SK-N-SH (cell line): ENCODE measurements around the gene ACSL1. TPM values are rescaled to one million over a fixed set of nuclear protein-coding genes. Genes with fewer than 3 reads are reported as not detected.

Source experiments
- CTCF ChIA-PET: fragments of 300-600, 350-600 bp; formaldehyde crosslinking; extraction: SDS; loops from one replicate; lab custom pipeline; 2021; lab: Yijun Ruan, JAX
- POLR2A ChIA-PET: fragments of 350-600 bp; sonication (Branson Sonifier 250); formaldehyde crosslinking; extraction: SDS; loops from one replicate; lab custom pipeline; 2020; ENCODE audit warnings: antibody characterized with exemption, inconsistent platforms; lab: Yijun Ruan, JAX
- DNase-seq: peaks from one replicate; pipeline ENCODE4 v3.0.0; 2012
- H2AFZ ChIP-seq: fragments of 200-600 bp; sonication (generic); 2 replicates; pipeline ENCODE4 v1.8.1; 2016; ENCODE audit warnings: antibody characterized with exemption, mild to moderate bottlenecking, low read depth
- H3F3A ChIP-seq: fragments of 200-600 bp; sonication (generic); replicated peaks from 2 replicates; pipeline ENCODE3; 2016; ENCODE audit warnings: antibody characterized with exemption, mild to moderate bottlenecking; ENCODE audit not compliant: insufficient read depth
- H3K27ac ChIP-seq, 2 experiments: fragments of 200-500 bp in 1 of 2; fragments of 200-600 bp in 1 of 2; sonication (Bioruptor generic) in 1 of 2; sonication (generic), shearing (Covaris generic) in 1 of 2; 2 replicates each; pipeline versions ENCODE4 v1.5.1 to v1.6.1; 2014 to 2016; ENCODE audit warnings: low read depth in 2 of 2, inconsistent platforms in 1 of 2, low read length in 1 of 2, mild to moderate bottlenecking in 1 of 2, mixed read lengths in 1 of 2
- H3K27me3 ChIP-seq: fragments of 200-600 bp; sonication (generic), shearing (Covaris generic); 2 replicates; pipeline ENCODE4 v1.6.1; 2016; ENCODE audit warnings: mixed run types; ENCODE audit not compliant: insufficient read depth
- H3K36me3 ChIP-seq, 2 experiments: fragments of 200-500 bp in 1 of 2; fragments of 200-600 bp in 1 of 2; sonication (Bioruptor generic) in 1 of 2; sonication (generic) in 1 of 2; replicated peaks in 1 of 2; 2 replicates each; pipeline versions ENCODE3 to v1.5.1; 2014 to 2016; ENCODE audit warnings: low read length in 1 of 2, mild to moderate bottlenecking in 1 of 2; ENCODE audit not compliant: insufficient read depth in 2 of 2, control insufficient read depth in 1 of 2
- H3K4me1 ChIP-seq, 2 experiments: fragments of 200-500 bp in 1 of 2; fragments of 200-600 bp in 1 of 2; sonication (Bioruptor generic) in 1 of 2; sonication (generic), shearing (Covaris generic) in 1 of 2; 2 replicates each; pipeline versions ENCODE4 v1.5.1 to v1.6.1; 2014 to 2016; ENCODE audit warnings: low read depth in 1 of 2, low read length in 1 of 2, mixed run types in 1 of 2; ENCODE audit not compliant: insufficient read depth in 2 of 2, control insufficient read depth in 1 of 2
- H3K4me2 ChIP-seq: fragments of 200-600 bp; sonication (generic), shearing (Covaris generic); 2 replicates; pipeline ENCODE4 v1.6.1; 2017; ENCODE audit warnings: mixed run types
- H3K4me3 ChIP-seq, 2 experiments: fragments of 200-500 bp in 1 of 2; fragments of 200-600 bp in 1 of 2; sonication (Bioruptor generic) in 1 of 2; sonication (generic), shearing (Covaris generic) in 1 of 2; 2 replicates each; pipeline versions ENCODE4 v1.5.1 to v1.8.1; 2014 to 2016; ENCODE audit warnings: low read depth in 2 of 2, inconsistent platforms in 1 of 2, low read length in 1 of 2, mild to moderate bottlenecking in 1 of 2, mixed read lengths in 1 of 2, moderate library complexity in 1 of 2
- H3K79me2 ChIP-seq: fragments of 200-600 bp; sonication (generic); 2 replicates; pipeline ENCODE4 v1.8.1; 2017; ENCODE audit warnings: mild to moderate bottlenecking; ENCODE audit not compliant: insufficient read depth
- H3K9ac ChIP-seq: fragments of 200-600 bp; sonication (generic); 2 replicates; pipeline ENCODE4 v1.6.1; 2017; ENCODE audit warnings: mixed run types
- H3K9me2 ChIP-seq: fragments of 200-600 bp; sonication (generic); 2 replicates; pipeline ENCODE4 v1.6.1; 2017; ENCODE audit warnings: mixed run types
- H3K9me3 ChIP-seq: fragments of 200-600 bp; sonication (generic); 2 replicates; pipeline ENCODE4 v1.6.1; 2017; ENCODE audit warnings: mixed run types, mild to moderate bottlenecking, moderate library complexity
- H4K20me1 ChIP-seq: fragments of 200-600 bp; sonication (generic); 2 replicates; pipeline ENCODE4 v1.6.1; 2017; ENCODE audit warnings: mild to moderate bottlenecking, mixed run types; ENCODE audit not compliant: insufficient read depth
- ELF1 ChIP-seq: IDR thresholded peaks from 2 replicates; pipeline ENCODE4 v1.4.0; 2012
- EZH2phosphoT487 ChIP-seq: fragments of 200-600 bp; sonication (generic); IDR thresholded peaks from 2 replicates; pipeline ENCODE4 v1.6.1; 2017; ENCODE audit warnings: low read depth, mixed run types, mild to moderate bottlenecking, antibody characterized with exemption, moderate library complexity, borderline replicate concordance
- FOSL2 ChIP-seq: IDR thresholded peaks from 2 replicates; pipeline ENCODE4 v1.4.0; 2012; ENCODE audit warnings: low read depth, mild to moderate bottlenecking, moderate library complexity, borderline replicate concordance
- FOXJ3 ChIP-seq: sonication (generic); formaldehyde crosslinking; IDR thresholded peaks from 2 replicates; pipeline ENCODE4 v1.5.1; 2020; ENCODE audit warnings: mild to moderate bottlenecking, missing genetic modification reagents
- MEF2A ChIP-seq: IDR thresholded peaks from 2 replicates; pipeline ENCODE4 v1.4.0; 2012; ENCODE audit warnings: low read depth, borderline replicate concordance
- MXI1 ChIP-seq: IDR thresholded peaks from 2 replicates; pipeline ENCODE4 v1.6.1; 2012; ENCODE audit warnings: mild to moderate bottlenecking, low read depth, low read length, improper control_type of control experiment
- NFIC ChIP-seq: IDR thresholded peaks from 2 replicates; pipeline ENCODE4 v1.4.0; 2012; ENCODE audit warnings: borderline replicate concordance
- POLR2AphosphoS5 ChIP-seq: IDR thresholded peaks from 2 replicates; pipeline ENCODE4 v1.6.1; 2012; ENCODE audit warnings: low read depth, low read length
- RAD21 ChIP-seq: IDR thresholded peaks from 2 replicates; pipeline ENCODE4 v1.6.1; 2012; ENCODE audit warnings: mild to moderate bottlenecking, low read length
- RFX5 ChIP-seq: IDR thresholded peaks from 2 replicates; pipeline ENCODE4 v1.6.1; 2012; ENCODE audit warnings: mild to moderate bottlenecking, improper control_type of control experiment, low read length
- SMC3 ChIP-seq: IDR thresholded peaks from 2 replicates; pipeline ENCODE4 v1.6.1; 2012; ENCODE audit warnings: low read depth, low read length, improper control_type of control experiment
- TAF1 ChIP-seq: IDR thresholded peaks from 2 replicates; pipeline ENCODE4 v1.6.1; 2012; ENCODE audit warnings: low read depth, mild to moderate bottlenecking, low read length, moderate library complexity, borderline replicate concordance
- TCF12 ChIP-seq: IDR thresholded peaks from 2 replicates; pipeline ENCODE4 v1.4.0; 2012
- YY1 ChIP-seq: IDR thresholded peaks from 2 replicates; pipeline ENCODE4 v1.4.0; 2012; ENCODE audit warnings: low read depth, mild to moderate bottlenecking
- WGBS: methylation state at CpG from one replicate; pipeline ENCODE4 v1.1.6; 2017; ENCODE audit warnings: low lambda C conversion rate; 5-methylcytosine and 5-hydroxymethylcytosine counted together
- polyA plus RNA-seq, 3 experiments: library from polyadenylated mRNA; depleted of rRNA; stranded (reverse); fragments of >200 nt; gene quantifications; 2 replicates each; pipeline ENCODE4 v1.2.3, GENCODE V29; 2012
- TF ChIP-seq, protein P1 (sequence below): fragments of 150-350 bp; IDR thresholded peaks from 2 replicates; pipeline ENCODE4 v1.6.1; 2017; ENCODE audit warnings: antibody characterized with exemption, low read length, low read depth, borderline replicate concordance
- TF ChIP-seq, protein P2 (sequence below): fragments of 150-350 bp; IDR thresholded peaks from 2 replicates; pipeline ENCODE4 v1.6.1; 2016; ENCODE audit warnings: mild to moderate bottlenecking, low read depth, low read length
- TF ChIP-seq, protein P3 (sequence below): fragments of 200-600 bp; sonication (generic); IDR thresholded peaks from 2 replicates; pipeline ENCODE4 v1.6.1; 2017; ENCODE audit warnings: antibody characterized with exemption, mild to moderate bottlenecking, moderate library complexity
- TF ChIP-seq, protein P4 (sequence below): IDR thresholded peaks from 2 replicates; pipeline ENCODE4 v1.4.0; 2012; ENCODE audit warnings: low read depth, borderline replicate concordance
- TF ChIP-seq, protein P5 (sequence below): IDR thresholded peaks from 2 replicates; pipeline ENCODE4; 2012

Gene ACSL1
- polyA plus RNA-seq, 1 of the 3 experiments (the other 2 are of a cell fraction): 7.9 TPM

DNA sequence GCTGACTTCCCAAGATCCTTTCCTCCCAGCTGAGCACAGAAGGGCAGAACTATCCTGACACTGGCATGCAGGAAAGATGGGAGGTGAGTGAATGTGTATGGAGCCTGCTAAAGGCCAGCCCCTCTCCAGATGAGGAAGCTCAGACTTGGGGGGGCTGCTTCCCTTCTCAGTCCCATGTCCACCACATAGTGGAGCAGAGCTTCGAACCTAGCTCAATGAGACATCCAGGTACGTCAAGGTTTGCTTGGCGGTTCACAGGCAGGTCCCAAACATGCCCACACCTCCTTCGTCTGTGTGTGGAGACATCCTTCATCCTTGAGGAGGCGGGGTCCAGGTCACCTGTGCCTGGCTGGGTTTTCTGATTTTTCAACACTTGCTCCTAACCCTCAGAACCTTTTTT, 31.3 kb downstream of the ACSL1 start:
- H2AFZ ChIP-seq: no peak overlapping the region
- H3K9me3 ChIP-seq: no peaks in the 10 kb centered on the region
- DNase-seq: no peak
- peaks cover 5% of the 10 kb centered on the region for H3F3A ChIP-seq
- H4K20me1 ChIP-seq: peaks cover 5% of the 10 kb centered on the region
- no peaks in the 10 kb centered on the region for H3K79me2 ChIP-seq
- peaks cover 4 to 24% of the 10 kb centered on the region in 2 experiments; a peak in 2 of 4 replicates for H3K4me1 ChIP-seq
- H3K27ac ChIP-seq: no peak overlapping the region
- H3K27me3 ChIP-seq: no peaks in the 10 kb centered on the region
- H3K4me3 ChIP-seq: no peak overlapping the region
- H3K9me2 ChIP-seq: no peaks in the 10 kb centered on the region
- ChIA-PET CTCF (interaction anchor here (0.7 to 0.8 kb wide), 2 partner anchors 15 to 189 kb away, joined by 3 read pairs; no protein-coding TSS in a partner anchor), POLR2A (no interaction called here)
- 98% methylated on average over 4 of the region's 5 CpGs for WGBS
- H3K36me3 ChIP-seq: peaks cover 0 to 8% of the 10 kb centered on the region in 2 experiments
- H3K4me2 ChIP-seq: no peak overlapping the region
- TF ChIP-seq, protein P1, sequence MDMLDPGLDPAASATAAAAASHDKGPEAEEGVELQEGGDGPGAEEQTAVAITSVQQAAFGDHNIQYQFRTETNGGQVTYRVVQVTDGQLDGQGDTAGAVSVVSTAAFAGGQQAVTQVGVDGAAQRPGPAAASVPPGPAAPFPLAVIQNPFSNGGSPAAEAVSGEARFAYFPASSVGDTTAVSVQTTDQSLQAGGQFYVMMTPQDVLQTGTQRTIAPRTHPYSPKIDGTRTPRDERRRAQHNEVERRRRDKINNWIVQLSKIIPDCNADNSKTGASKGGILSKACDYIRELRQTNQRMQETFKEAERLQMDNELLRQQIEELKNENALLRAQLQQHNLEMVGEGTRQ: no peak
- no peak for TF ChIP-seq RAD21
- TF ChIP-seq MEF2A: no peak
- TF ChIP-seq EZH2phosphoT487: no peak
- TF ChIP-seq TCF12: no peak
- TF ChIP-seq, protein P2, sequence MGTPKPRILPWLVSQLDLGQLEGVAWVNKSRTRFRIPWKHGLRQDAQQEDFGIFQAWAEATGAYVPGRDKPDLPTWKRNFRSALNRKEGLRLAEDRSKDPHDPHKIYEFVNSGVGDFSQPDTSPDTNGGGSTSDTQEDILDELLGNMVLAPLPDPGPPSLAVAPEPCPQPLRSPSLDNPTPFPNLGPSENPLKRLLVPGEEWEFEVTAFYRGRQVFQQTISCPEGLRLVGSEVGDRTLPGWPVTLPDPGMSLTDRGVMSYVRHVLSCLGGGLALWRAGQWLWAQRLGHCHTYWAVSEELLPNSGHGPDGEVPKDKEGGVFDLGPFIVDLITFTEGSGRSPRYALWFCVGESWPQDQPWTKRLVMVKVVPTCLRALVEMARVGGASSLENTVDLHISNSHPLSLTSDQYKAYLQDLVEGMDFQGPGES: no peak
- TF ChIP-seq, all 33 proteins: peak for 0
- H3K9ac ChIP-seq: no peak overlapping the region

DNA sequence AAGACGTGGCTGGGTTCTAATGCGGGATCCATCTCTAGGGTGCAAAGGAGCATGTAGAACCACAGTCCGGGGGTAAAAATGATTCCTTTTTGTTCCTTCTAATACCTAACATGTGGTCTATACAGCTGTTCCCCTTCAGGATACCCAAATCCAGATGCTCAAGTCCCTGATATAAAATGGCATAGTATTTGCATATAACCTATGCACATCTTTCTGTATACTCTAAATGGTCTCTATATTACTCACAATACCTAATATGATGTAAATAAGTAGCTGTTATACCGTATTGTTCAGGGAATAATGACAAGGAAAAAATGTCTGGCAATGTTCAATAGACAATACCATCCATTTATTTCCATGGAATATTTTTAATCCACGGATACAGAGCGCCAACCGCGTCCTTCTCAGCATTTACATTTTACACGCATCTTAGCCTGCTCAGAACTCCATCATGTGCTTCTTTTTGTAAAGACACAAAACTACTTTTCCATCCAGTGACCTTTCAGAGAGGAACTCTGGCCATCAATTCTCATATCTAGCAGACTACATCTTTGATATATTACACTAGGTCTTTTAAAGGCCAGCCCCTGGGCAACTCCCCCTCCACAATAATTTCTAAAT, 31.9 kb downstream of the ACSL1 start:
- H3K4me3 ChIP-seq: no peak overlapping the region
- CTCF ChIA-PET: interaction anchor here (0.7 to 2.4 kb wide), 3 partner anchors 16 to 190 kb away, joined by 3 to 7 read pairs (median 3); no protein-coding TSS in a partner anchor
- H3K36me3 ChIP-seq: peaks cover 0 to 8% of the 10 kb centered on the region in 2 experiments
- no peaks in the 10 kb centered on the region for H3K79me2 ChIP-seq
- no peak overlapping the region for H2AFZ ChIP-seq
- H4K20me1 ChIP-seq: peaks cover 5% of the 10 kb centered on the region
- no peaks in the 10 kb centered on the region for H3K27me3 ChIP-seq
- H3K27ac ChIP-seq: no peak overlapping the region
- H3K9me3 ChIP-seq: no peaks in the 10 kb centered on the region
- no peak overlapping the region for H3K4me2 ChIP-seq
- POLR2A ChIA-PET: interaction anchor here (0.6 kb wide), 1 partner anchor 190 kb away, joined by 3 read pairs; no protein-coding TSS in a partner anchor
- H3F3A ChIP-seq: peaks cover 5% of the 10 kb centered on the region
- no peaks in the 10 kb centered on the region for H3K9me2 ChIP-seq
- H3K9ac ChIP-seq: no peak overlapping the region
- DNase-seq: no peak
- 93% methylated on average over 9 of the region's 9 CpGs for WGBS
- peaks cover 4 to 30% of the 10 kb centered on the region in 2 experiments; a peak in 3 of 4 replicates for H3K4me1 ChIP-seq
- TF ChIP-seq TAF1: no peak
- TF ChIP-seq FOSL2: no peak
- TF ChIP-seq, protein P3, sequence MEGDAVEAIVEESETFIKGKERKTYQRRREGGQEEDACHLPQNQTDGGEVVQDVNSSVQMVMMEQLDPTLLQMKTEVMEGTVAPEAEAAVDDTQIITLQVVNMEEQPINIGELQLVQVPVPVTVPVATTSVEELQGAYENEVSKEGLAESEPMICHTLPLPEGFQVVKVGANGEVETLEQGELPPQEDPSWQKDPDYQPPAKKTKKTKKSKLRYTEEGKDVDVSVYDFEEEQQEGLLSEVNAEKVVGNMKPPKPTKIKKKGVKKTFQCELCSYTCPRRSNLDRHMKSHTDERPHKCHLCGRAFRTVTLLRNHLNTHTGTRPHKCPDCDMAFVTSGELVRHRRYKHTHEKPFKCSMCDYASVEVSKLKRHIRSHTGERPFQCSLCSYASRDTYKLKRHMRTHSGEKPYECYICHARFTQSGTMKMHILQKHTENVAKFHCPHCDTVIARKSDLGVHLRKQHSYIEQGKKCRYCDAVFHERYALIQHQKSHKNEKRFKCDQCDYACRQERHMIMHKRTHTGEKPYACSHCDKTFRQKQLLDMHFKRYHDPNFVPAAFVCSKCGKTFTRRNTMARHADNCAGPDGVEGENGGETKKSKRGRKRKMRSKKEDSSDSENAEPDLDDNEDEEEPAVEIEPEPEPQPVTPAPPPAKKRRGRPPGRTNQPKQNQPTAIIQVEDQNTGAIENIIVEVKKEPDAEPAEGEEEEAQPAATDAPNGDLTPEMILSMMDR: no peak
- no peak for TF ChIP-seq SMC3
- TF ChIP-seq FOXJ3 (CRISPR knock-in tag): no peak
- no peak for TF ChIP-seq RFX5
- TF ChIP-seq, protein P2: no peak
- TF ChIP-seq TCF12: no peak
- TF ChIP-seq YY1: no peak
- no peak for TF ChIP-seq POLR2AphosphoS5
- TF ChIP-seq, protein P4, sequence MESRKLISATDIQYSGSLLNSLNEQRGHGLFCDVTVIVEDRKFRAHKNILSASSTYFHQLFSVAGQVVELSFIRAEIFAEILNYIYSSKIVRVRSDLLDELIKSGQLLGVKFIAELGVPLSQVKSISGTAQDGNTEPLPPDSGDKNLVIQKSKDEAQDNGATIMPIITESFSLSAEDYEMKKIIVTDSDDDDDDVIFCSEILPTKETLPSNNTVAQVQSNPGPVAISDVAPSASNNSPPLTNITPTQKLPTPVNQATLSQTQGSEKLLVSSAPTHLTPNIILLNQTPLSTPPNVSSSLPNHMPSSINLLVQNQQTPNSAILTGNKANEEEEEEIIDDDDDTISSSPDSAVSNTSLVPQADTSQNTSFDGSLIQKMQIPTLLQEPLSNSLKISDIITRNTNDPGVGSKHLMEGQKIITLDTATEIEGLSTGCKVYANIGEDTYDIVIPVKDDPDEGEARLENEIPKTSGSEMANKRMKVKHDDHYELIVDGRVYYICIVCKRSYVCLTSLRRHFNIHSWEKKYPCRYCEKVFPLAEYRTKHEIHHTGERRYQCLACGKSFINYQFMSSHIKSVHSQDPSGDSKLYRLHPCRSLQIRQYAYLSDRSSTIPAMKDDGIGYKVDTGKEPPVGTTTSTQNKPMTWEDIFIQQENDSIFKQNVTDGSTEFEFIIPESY: no peak
- TF ChIP-seq, protein P5, sequence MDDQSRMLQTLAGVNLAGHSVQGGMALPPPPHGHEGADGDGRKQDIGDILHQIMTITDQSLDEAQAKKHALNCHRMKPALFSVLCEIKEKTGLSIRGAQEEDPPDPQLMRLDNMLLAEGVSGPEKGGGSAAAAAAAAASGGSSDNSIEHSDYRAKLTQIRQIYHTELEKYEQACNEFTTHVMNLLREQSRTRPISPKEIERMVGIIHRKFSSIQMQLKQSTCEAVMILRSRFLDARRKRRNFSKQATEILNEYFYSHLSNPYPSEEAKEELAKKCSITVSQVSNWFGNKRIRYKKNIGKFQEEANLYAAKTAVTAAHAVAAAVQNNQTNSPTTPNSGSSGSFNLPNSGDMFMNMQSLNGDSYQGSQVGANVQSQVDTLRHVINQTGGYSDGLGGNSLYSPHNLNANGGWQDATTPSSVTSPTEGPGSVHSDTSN: no peak
- TF ChIP-seq ELF1: no peak
- TF ChIP-seq NFIC: no peak
- no peak for TF ChIP-seq MXI1
